Right lobe of liver (tissue), 6 donors: ENCODE results near the gene FOXP2. TPM values are rescaled to one million over a fixed set of nuclear protein-coding genes. Genes with fewer than 3 reads are reported as not detected.

ENCODE experiments used
- ATAC-seq, 4 donors: fragments of 200-7000 bp; cut with Tn5 transposase; one replicate each; pipeline ENCODE4 v1.9.1; 2020; ENCODE audit warnings: mild to moderate bottlenecking in 4 of 4, moderate library complexity in 4 of 4
- DNase-seq, 3 donors: peaks; one replicate each; pipeline ENCODE4 v3.0.0-alpha.2; 2020
- H3K27ac ChIP-seq, 3 donors: fragments of 200-600 bp; one replicate each; pipeline ENCODE4 v1.8.0; 2022
- H3K27me3 ChIP-seq, 2 donors: fragments of 200-600 bp; one replicate each; pipeline ENCODE4 v1.8.0; 2022
- H3K36me3 ChIP-seq, 4 donors: fragments of 200-600 bp; sonication (generic) in 1 of 4; one replicate each; pipeline versions ENCODE4 v1.5.1 to v1.8.0; 2017 to 2022; ENCODE audit warnings: control low read depth in 1 of 4
- H3K4me1 ChIP-seq, 4 donors: fragments of 200-600 bp; sonication (generic) in 1 of 4; one replicate each; pipeline versions ENCODE4 v1.5.1 to v1.8.0; 2017 to 2022; ENCODE audit warnings: control low read depth in 1 of 4
- H3K4me3 ChIP-seq, 3 donors: fragments of 200-600 bp; one replicate each; pipeline ENCODE4 v1.8.0; 2022
- H3K9me3 ChIP-seq, 4 donors: fragments of 200-600 bp; sonication (generic) in 1 of 4; one replicate each; pipeline versions ENCODE4 v1.5.1 to v1.8.0; 2017 to 2022; ENCODE audit warnings: control low read depth in 1 of 4
- POLR2A ChIP-seq: fragments of 450-650 bp; IDR thresholded peaks from one replicate; pipeline ENCODE4 v1.6.1; 2017; ENCODE audit warnings: antibody characterized with exemption, mild to moderate bottlenecking
- WGBS: methylation state at CpG from one replicate; pipeline ENCODE4 v1.1.6; 2018; ENCODE audit warnings: low coverage, low lambda C conversion rate; ENCODE audit not compliant: insufficient coverage; ENCODE audit errors: missing lambda C conversion rate; 5-methylcytosine and 5-hydroxymethylcytosine counted together
- intact Hi-C, 2 donors: fragments of 100-400 bp; cut with DNase I; formaldehyde crosslinking; loops; one replicate each; pipeline versions ENCODE4 v1.11.2 to v1.14.1; 2022
- total RNA-seq, 6 experiments: library from RNA; depleted of rRNA in 2 of 6; stranded (reverse); fragments of >200 nt in 2 of 6; fragmentation: NEBNext Ultra II Directional in 3 of 6; extraction: Animal tissue kit (Norgen Biotek cat#: 25700) in 3 of 6; gene quantifications; one replicate each; pipeline versions ENCODE4 v1.1.0 to v1.2.4, GENCODE V29; 2016 to 2023
- TF ChIP-seq, protein P1 (sequence below), 4 donors: fragments of 200-600 bp in 3 of 4; fragments of 450-650 bp in 1 of 4; IDR thresholded peaks; one replicate each; pipeline versions ENCODE4 v1.5.1 to v1.8.0; 2016 to 2022; ENCODE audit warnings: antibody characterized with exemption in 4 of 4, mild to moderate bottlenecking in 2 of 4
- donor health status: DM: no; HTN: yes; CAD: no.
- donor health status: DM: no; HTN: no; CAD: no.
- donor health status: DM: no; HTN: no; CAD: no.
- donor health status: DM: no; HTN: yes; CAD: no.
- donor health status: DM: no; HTN: yes; CAD: no.

FOXP2 gene
- total RNA-seq, 6 experiments from 2014 or later: 2.9 to 8.3 (median 4.4) TPM

DNA sequence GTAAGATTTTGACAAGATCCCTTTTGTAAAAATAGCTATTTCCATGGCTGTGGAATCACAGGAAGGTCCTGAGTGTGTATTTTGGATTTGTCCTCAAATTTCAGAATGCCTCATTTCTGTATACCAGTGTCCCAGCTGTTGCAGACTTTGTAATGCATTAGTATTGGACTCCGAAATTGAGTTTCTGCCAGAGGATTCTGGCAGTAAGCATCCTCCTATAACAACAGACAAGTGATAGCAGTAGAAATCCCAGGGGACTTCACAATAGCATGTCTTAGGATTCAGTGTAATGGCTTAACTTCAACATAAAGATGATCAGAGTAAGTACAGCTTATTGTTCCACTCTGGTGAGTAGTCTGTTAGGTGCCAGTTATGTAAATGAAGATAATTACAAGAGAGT lies 104.6 kb downstream of the FOXP2 start:
- Histone ChIP-seq H3K4me1 (no peaks in the 10 kb centered on the region), H3K9me3 (no peaks in the 10 kb centered on the region), H3K27me3 (no peaks in the 10 kb centered on the region), H3K4me3 (no peak overlapping the region), H3K27ac (no peak overlapping the region), H3K36me3 (no peaks in the 10 kb centered on the region)
- ATAC-seq (no peak), DNase-seq (no peak)
- TF ChIP-seq, protein P1, sequence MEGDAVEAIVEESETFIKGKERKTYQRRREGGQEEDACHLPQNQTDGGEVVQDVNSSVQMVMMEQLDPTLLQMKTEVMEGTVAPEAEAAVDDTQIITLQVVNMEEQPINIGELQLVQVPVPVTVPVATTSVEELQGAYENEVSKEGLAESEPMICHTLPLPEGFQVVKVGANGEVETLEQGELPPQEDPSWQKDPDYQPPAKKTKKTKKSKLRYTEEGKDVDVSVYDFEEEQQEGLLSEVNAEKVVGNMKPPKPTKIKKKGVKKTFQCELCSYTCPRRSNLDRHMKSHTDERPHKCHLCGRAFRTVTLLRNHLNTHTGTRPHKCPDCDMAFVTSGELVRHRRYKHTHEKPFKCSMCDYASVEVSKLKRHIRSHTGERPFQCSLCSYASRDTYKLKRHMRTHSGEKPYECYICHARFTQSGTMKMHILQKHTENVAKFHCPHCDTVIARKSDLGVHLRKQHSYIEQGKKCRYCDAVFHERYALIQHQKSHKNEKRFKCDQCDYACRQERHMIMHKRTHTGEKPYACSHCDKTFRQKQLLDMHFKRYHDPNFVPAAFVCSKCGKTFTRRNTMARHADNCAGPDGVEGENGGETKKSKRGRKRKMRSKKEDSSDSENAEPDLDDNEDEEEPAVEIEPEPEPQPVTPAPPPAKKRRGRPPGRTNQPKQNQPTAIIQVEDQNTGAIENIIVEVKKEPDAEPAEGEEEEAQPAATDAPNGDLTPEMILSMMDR (IDR thresholded peaks at IDR 0.05): no peak
- TF ChIP-seq POLR2A: no peak
- WGBS: 70% methylated on average over 1 of the region's 1 CpG
- intact Hi-C loops: no loop called here

DNA sequence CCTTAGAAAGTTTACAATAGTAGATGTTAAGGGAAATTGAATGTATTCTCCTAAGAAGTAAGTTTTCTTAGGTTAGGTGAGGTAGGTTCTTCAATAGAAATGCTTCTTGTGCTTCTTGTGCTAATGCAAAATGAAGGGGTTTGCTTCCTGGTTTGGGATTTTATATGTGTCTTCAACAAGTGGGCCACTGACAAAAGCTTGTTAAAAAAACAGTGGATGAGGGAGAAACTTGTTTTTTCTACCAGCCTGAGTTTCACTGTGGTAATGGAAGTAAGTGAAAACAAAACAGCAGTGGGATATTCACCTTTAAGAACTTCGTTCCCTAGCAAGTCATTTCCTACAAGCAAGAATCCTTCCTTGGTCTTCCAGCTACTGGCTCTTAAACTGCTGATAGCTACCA lies 107.5 kb downstream of the FOXP2 start:
- DNase-seq: no peak
- intact Hi-C loops: no loop called here

DNA sequence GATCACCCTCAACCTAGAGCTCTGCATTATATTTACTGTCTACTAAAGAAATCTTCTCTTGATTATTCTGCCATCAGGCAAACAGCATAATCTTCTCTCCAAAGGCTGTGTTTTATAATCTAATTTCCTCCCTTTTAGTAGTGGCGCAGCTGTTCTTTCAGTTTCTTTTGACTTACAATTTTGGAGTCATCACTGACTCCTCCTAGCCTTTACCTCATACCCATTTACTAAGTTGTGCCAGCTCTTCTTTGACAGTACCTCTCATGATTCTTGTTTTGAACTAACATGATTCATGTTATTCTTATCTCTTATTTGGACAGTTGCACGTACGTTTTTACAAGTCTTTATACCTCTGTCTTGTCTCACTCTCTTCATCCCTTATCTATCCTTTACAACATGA lies 113.0 kb downstream of the FOXP2 start:
- no peaks in the 10 kb centered on the region for H3K4me1 ChIP-seq
- H3K36me3 ChIP-seq: no peaks in the 10 kb centered on the region
- WGBS: 79% methylated on average over 3 of the region's 3 CpGs
- H3K27me3 ChIP-seq: no peaks in the 10 kb centered on the region
- no peaks in the 10 kb centered on the region for H3K9me3 ChIP-seq
- no peak for TF ChIP-seq POLR2A
- TF ChIP-seq, protein P1 (IDR thresholded peaks at IDR 0.05): no peak
- ATAC-seq (no peak), DNase-seq (no peak)
- intact Hi-C loops: no loop called here
- no peak overlapping the region for H3K27ac ChIP-seq
- no peak overlapping the region for H3K4me3 ChIP-seq

More for the DNA sequence above, 107.5 kb downstream of the FOXP2 start:
- TF ChIP-seq POLR2A: no peak
- TF ChIP-seq, protein P1 (IDR thresholded peaks at IDR 0.05): no peak
- no peaks in the 10 kb centered on the region for H3K9me3 ChIP-seq
- H3K36me3 ChIP-seq: no peaks in the 10 kb centered on the region
- H3K4me1 ChIP-seq: no peaks in the 10 kb centered on the region
- no peaks in the 10 kb centered on the region for H3K27me3 ChIP-seq
- H3K4me3 ChIP-seq: no peak overlapping the region
- H3K27ac ChIP-seq: no peak overlapping the region
- ATAC-seq: no peak
- 89% methylated on average over 1 of the region's 1 CpG for WGBS

DNA sequence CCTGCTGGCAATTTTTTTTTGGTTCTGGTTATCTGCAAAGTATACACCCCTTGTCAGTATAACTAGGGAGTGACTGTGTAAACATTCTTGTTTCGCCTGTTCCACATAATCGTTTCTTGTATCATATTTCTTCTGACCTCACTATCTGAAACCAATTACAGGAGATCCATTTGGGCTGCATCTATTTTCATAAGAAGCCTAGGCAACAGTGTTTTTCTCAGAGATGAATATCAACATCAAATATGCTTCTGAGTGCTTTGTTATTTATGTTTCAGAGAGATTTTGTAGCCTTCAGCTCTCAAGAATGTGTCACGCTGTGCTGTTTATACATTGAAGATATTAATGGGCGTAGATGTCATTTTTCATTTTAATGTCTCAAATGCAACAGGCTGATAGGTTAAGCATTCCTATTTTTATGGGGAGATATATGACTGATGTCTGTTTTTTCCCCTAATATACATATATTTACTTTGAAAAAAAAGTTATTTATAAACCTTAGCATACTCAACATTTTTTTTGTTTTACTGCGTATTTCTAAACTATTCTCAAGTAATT lies 115.5 kb downstream of the FOXP2 start:
- TF ChIP-seq POLR2A: no peak
- TF ChIP-seq, protein P1 (IDR thresholded peaks at IDR 0.05): no peak
- Histone ChIP-seq H3K9me3 (no peaks in the 10 kb centered on the region), H3K36me3 (no peaks in the 10 kb centered on the region), H3K27ac (no peak overlapping the region), H3K27me3 (no peaks in the 10 kb centered on the region), H3K4me3 (no peak overlapping the region), H3K4me1 (no peaks in the 10 kb centered on the region)
- 64% methylated on average over 5 of the region's 5 CpGs for WGBS
- ATAC-seq: no peak
- no peak for DNase-seq
- intact Hi-C loops: no loop called here

DNA sequence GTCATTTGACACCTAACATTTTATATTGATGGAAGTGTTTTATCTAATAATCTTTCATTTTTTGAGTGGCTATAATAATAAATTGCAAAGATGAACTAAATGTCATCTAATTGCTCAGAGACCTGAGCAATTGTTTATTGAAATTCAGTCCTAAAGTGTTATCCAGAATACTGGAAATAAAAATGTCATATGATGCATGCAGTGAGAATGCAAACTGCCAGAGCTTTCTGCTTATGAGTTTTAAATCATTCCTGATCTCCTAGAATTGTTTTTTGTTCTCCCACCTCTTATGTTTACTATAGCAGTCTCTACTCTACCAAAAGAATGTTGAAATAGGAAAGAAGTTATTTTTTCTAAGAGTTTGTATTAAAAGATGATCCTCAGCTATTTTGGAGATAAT lies 116.7 kb downstream of the FOXP2 start:
- Histone ChIP-seq H3K9me3 (no peaks in the 10 kb centered on the region), H3K4me3 (no peak overlapping the region), H3K27me3 (no peaks in the 10 kb centered on the region), H3K36me3 (no peaks in the 10 kb centered on the region), H3K27ac (no peak overlapping the region), H3K4me1 (no peaks in the 10 kb centered on the region)
- TF ChIP-seq POLR2A: no peak
- TF ChIP-seq, protein P1 (IDR thresholded peaks at IDR 0.05): no peak
- ATAC-seq (no peak), DNase-seq (no peak)
- intact Hi-C loops: no loop called here
